ENCODE results near the gene PERM1.

PERM1 gene

DNA sequence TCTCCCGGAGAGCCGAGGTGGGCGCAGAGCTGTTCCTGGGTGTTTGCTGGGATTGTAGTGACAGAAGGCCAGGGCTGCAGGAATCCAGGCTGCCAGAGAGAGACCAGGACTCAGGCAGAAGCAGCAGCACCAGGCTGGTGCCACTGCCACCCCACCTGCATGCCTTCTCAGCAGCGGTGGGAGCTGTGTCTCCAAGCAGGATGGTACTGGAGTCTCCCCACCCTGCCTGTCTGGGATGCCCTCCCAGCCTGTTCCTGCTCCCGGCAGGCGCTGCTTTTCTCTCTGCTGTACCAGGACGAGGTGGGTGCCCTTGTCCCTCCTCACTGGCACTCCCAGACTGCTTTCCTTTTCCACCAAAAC is 22.5 kb upstream of the PERM1 start:
- no peak overlapping the region for H3K4me3 ChIP-seq (ENCODE audit: low read depth, low read length)
- DNase-seq (ENCODE audit: low read depth): no peak
- TF ChIP-seq CTCF (IDR thresholded peaks at IDR 0.05; ENCODE audit: low read depth, low read length, missing control alignments): no peak

DNA sequence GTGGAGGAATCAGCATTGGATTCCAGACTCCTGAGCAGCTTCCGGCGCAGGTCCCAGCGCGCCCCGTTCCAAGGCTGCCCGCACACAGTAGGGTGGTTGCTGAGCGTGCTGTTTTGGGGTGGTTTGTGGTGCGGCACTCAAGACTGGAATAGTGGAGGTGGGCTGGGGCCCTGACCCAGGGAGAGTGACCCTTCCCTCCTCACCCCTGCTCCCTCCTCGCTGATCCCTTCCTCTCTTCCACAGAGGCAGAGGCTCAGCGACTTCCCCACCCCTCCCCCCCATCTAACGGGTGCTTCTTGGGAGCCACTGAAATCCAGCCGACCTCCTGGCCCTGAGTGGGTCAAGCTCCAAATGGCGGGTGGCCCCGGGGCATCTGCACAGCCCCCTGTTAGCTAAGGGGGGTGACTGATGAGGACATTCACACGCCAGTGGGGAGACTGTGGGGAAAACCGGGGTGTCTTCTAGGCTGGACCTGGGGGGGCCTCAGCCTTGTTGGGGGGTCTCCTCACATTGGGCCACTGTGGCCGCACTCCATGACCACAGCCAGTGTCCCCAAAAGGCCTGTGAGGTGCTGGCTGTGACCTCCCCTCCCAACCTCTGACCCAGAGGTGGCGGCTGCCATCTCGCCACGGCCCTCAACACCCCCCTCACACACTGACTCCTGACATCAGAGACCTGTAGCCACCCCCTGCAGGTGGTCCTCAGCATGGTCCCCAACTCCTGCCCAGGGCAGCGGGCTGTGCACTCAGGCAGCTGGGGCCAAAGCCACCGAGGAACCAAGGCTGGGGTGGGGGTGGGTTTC is 21.9 kb upstream of the PERM1 start:
- no peak overlapping the region for H3K4me3 ChIP-seq (ENCODE audit: low read depth, low read length)
- DNase-seq (ENCODE audit: low read depth): no peak
- TF ChIP-seq CTCF (IDR thresholded peaks at IDR 0.05; ENCODE audit: low read depth, low read length, missing control alignments): no peak

DNA sequence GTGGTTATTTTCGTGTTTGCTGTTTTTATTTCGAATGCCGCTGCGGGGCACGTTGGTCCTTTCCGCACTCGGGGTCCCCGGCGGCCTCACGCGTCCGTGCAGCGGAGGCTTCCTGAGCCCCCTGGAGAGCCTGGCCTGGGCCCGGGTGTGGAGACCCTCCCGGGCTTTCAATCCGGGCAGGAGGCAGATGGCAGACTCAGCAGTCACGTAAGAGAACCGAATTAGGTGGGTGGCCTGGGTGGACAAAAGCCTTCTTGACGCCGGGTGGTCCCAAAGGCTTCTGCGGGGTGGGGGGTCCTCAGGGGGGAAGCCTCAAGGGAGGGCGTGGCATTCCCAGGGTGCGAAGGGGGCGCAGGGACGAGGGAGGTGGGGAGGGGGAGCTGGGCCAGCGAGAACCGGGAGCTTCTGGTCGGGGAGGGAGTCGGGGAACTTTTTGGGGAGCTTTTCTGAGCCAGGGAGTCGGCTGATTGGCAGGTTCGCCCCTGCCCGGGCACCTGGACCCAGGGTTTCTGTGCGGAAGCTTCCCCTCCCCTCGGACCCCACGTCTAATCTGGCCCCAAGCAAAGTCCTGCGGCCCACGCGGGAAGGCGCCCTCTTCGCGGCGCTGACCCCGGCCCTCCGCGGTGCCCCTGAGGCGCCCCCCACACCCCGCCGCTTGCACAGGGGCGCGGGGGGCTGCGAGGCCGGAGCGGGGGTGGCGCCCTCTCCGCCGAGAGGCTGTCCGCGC is 19.3 kb upstream of the PERM1 start:
- no peak for TF ChIP-seq CTCF (IDR thresholded peaks at IDR 0.05; ENCODE audit: low read depth, low read length, missing control alignments)
- peak overlapping the region; percentile 27; the same call in 1 of the 2 replicates for H3K4me3 ChIP-seq (ENCODE audit: low read depth, low read length)
- no peak for DNase-seq (ENCODE audit: low read depth)

GRCh38 chr1:1000357-1001056 is 18.6 kb upstream of the PERM1 start:
- no peak for TF ChIP-seq CTCF (IDR thresholded peaks at IDR 0.05; ENCODE audit: low read depth, low read length, missing control alignments)
- peak overlapping the region; percentile 27 for H3K4me3 ChIP-seq (ENCODE audit: low read depth, low read length)
- DNase-seq (ENCODE audit: low read depth): no peak

DNA sequence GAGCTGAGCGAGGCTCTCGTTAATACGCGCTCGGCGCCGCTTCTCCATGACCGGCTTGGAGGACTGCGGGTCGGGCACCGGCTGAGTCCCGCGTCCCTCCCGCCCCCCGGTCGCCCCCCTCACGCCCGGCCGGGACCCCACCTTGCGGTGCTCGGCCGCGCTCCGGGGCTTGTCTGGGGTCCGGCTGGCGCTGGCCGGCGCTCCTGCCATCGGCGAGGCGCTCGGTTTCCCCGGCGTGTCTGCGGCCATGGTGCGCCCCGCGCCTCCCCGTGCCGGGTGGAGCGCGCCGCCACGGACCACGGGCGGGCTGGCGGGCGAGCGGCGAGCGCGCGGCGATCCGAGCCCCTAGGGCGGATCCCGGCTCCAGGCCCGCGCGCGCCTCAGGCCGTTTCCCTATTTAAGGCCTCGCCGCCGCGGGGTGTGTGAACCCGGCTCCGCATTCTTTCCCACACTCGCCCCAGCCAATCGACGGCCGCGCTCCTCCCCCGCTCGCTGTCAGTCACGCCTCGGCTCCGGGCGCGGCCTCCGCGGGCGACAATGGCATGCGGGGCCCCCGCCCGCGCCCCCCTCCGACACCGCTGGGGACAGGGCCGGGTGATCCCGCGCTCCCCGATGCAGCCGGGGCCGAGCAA is 17.9 kb upstream of the PERM1 start, which contains the start of gene HES4:
Gene HES4 (minus strand): TSS at position 373 of the 632 bp plus-strand sequence. CDS start 124 bp downstream, at position 249.
- TF ChIP-seq CTCF (IDR thresholded peaks at IDR 0.05; ENCODE audit: low read depth, low read length, missing control alignments): no peak
- DNase-seq (ENCODE audit: low read depth): no peak
- peak within 1 kb of the TSS; percentile 27 for H3K4me3 ChIP-seq (ENCODE audit: low read depth, low read length)

DNA sequence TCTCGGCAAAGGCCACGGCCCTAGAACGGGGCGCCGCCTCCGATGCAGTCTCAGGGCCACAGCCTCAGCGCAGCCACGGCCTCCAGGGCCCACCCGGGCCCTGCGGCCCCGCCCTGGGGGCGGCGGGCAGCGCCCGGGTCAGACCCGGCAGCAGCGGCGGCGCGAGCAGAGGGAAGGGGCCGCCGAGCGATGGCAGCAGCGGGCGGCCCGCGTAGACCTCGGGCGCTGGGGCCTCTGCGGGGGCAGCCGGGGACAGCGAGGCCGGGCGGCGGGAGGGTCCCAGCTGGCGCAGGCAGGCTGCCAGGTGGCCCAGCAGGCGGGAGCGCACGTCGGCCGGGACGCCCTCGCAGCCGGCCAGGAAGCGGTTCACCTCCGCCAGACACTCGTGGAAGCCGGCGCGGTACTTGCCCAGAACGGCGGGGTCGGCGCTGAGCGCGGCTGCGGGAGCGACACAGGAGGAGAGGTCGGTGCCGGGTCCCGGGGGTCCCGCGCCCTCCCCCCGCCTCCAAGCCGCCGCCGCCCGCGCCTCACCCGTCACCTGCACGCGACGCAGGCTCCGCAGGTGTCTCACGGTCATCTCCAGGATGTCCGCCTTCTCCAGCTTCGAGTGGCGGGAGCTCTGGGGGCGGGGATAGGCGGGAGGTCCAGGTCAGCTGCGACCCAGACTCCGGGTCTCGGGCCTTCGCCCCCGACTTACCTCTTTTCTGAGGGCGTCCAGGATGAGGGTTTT is 17.3 kb upstream of the PERM1 start:
- no peak overlapping the region for H3K4me3 ChIP-seq (ENCODE audit: low read depth, low read length)
- DNase-seq (ENCODE audit: low read depth): no peak
- TF ChIP-seq CTCF (IDR thresholded peaks at IDR 0.05; ENCODE audit: low read depth, low read length, missing control alignments): no peak

All from GM12864 (cell line).